AG09309 (cell line): Measurements from ENCODE around the gene UPK3A.

Experiments used
- DNase-seq: peaks from one replicate; pipeline ENCODE4 v3.0.0-alpha.2; 2010; ENCODE audit warnings: low read depth
- H3K4me3 ChIP-seq: 2 replicates; pipeline ENCODE4 v1.5.1; 2011; ENCODE audit warnings: mild to moderate bottlenecking, low read depth, low read length, moderate library complexity; ENCODE audit not compliant: control insufficient read depth
- CTCF ChIP-seq: IDR thresholded peaks from 2 replicates; pipeline ENCODE4 v1.5.1; 2011; ENCODE audit warnings: mild to moderate bottlenecking, low read depth, low read length, inconsistent platforms; ENCODE audit not compliant: insufficient read depth, control insufficient read depth; ENCODE audit errors: missing control alignments

UPK3A gene

GRCh38 chr22:45284705-45285262 is at the start of gene UPK3A:
UPK3A (plus strand) TSS chr22:45284949; CDS start chr22:45285014, 65 bp downstream.
- TF ChIP-seq CTCF, result no peak
- H3K4me3 ChIP-seq, result no peak within 1 kb of the TSS
- DNase-seq, result no peak

- no peak overlapping the region for H3K4me3 ChIP-seq
- no peak for TF ChIP-seq CTCF
- DNase-seq, result no peak
These were observed 49.5 kb upstream of the UPK3A start for GRCh38 chr22:45235101-45235777.

- no peak for DNase-seq
- H3K4me3 ChIP-seq, result no peak overlapping the region
- no peak for TF ChIP-seq CTCF
These were observed 48.9 kb upstream of the UPK3A start for GRCh38 chr22:45235851-45236342.

- no peak for TF ChIP-seq CTCF
- no peak for DNase-seq
- H3K4me3 ChIP-seq, result no peak overlapping the region
These were observed 47.4 kb upstream of the UPK3A start for GRCh38 chr22:45237065-45237990.

- H3K4me3 ChIP-seq, result no peak overlapping the region
- no peak for DNase-seq
- TF ChIP-seq CTCF, result no peak
These were observed 46.4 kb upstream of the UPK3A start for GRCh38 chr22:45238076-45238956.

GRCh38 chr22:45238957-45239680 is 45.6 kb upstream of the UPK3A start:
- H3K4me3 ChIP-seq, result no peak overlapping the region
- no peak for TF ChIP-seq CTCF
- DNase-seq, result no peak
